GM21360 (cell line): Measurements from ENCODE around the gene TMEM184B.

Experiments used
- ATAC-seq: cut with Tn5 transposase; IDR thresholded peaks from one replicate; pipeline ENCODE4 v1.9.1; 2021; ENCODE audit warnings: mild to moderate bottlenecking, moderate library complexity; ENCODE audit not compliant: unreplicated experiment

The TMEM184B gene

GRCh38 chr22:38272373-38273134 lies at the start of gene TMEM184B:
TMEM184B (minus strand) TSS chr22:38273010; CDS start chr22:38247961, 25,049 bp downstream.
- peak; percentile 64 for ATAC-seq

- ATAC-seq = no peak
These were observed 48.0 kb upstream of the TMEM184B start for GRCh38 chr22:38320605-38321402.

- ATAC-seq = no peak
These were observed 46.3 kb upstream of the TMEM184B start for GRCh38 chr22:38318792-38319773.

- no peak for ATAC-seq
These were observed 45.3 kb upstream of the TMEM184B start for GRCh38 chr22:38317995-38318715.

GRCh38 chr22:38317122-38317994 lies 44.5 kb upstream of the TMEM184B start, which contains the start of gene CSNK1E:
CSNK1E (minus strand) TSS chr22:38317433; CDS start chr22:38314157, 3,276 bp downstream.
- no peak for ATAC-seq

GRCh38 chr22:38316364-38317121 lies 43.7 kb upstream of the TMEM184B start:
- ATAC-seq = no peak

GRCh38 chr22:38315823-38316363 lies 43.1 kb upstream of the TMEM184B start:
- ATAC-seq = no peak

- no peak for ATAC-seq
These were observed 42.4 kb upstream of the TMEM184B start for GRCh38 chr22:38314933-38315822.

GRCh38 chr22:38314051-38314932 lies 41.5 kb upstream of the TMEM184B start:
- ATAC-seq = no peak

- ATAC-seq = no peak
These were observed 40.7 kb upstream of the TMEM184B start for GRCh38 chr22:38313384-38313955.

- ATAC-seq = no peak
These were observed 39.5 kb upstream of the TMEM184B start for GRCh38 chr22:38312261-38312800.

- ATAC-seq = no peak
These were observed 38.5 kb upstream of the TMEM184B start for GRCh38 chr22:38311323-38311620.

GRCh38 chr22:38310518-38311322 lies 37.9 kb upstream of the TMEM184B start:
- no peak for ATAC-seq

- ATAC-seq = no peak
These were observed 37.1 kb upstream of the TMEM184B start for GRCh38 chr22:38309614-38310517.
